ENCODE data around the gene BANK1. TPM values are rescaled to one million over a fixed set of nuclear protein-coding genes. Genes with fewer than 3 reads are reported as not detected.

Gene BANK1
- total RNA-seq, 1 experiment from 2014 or later = 1.1 TPM

- Histone ChIP-seq H3K18ac (ENCODE audit: insufficient read length, low read depth, low read length) (no peak overlapping the region), H2BK20ac (ENCODE audit: low read depth, low read length, poor library complexity, severe bottlenecking) (no peak overlapping the region), H3K27ac (ENCODE audit: insufficient read length, low read depth, low read length) (no peak overlapping the region), H3K56ac (ENCODE audit: insufficient read length, low read depth, low read length) (no peak overlapping the region), H3K23me2 (ENCODE audit: insufficient read length, low read depth, low read length, poor library complexity, severe bottlenecking) (no peaks in the 10 kb centered on the region), H3K27me3 (ENCODE audit: insufficient read depth, low read length) (no peaks in the 10 kb centered on the region; the same call in 1 of the 2 replicates), H2BK12ac (ENCODE audit: insufficient read length, low read depth, low read length) (no peak overlapping the region), H3T11ph (ENCODE audit: low read length) (no peak overlapping the region), H3K4ac (ENCODE audit: low read depth, low read length) (no peak overlapping the region), H2BK5ac (ENCODE audit: insufficient read length, low read length) (no peak overlapping the region), H3K9ac (ENCODE audit: extremely low read depth, insufficient read length, low read length) (no peak overlapping the region), H4K5ac (ENCODE audit: insufficient read length, low read depth, low read length) (no peak overlapping the region), H3K14ac (ENCODE audit: insufficient read depth, low read length) (no peak overlapping the region), H2AFZ (ENCODE audit: low read length) (no peak overlapping the region), H4K91ac (ENCODE audit: insufficient read length, low read depth, low read length) (no peak overlapping the region), H3K4me2 (ENCODE audit: insufficient read depth, insufficient read length, low read length) (no peak overlapping the region), H3K9me3 (ENCODE audit: control insufficient read depth, low read depth, low read length) (no peaks in the 10 kb centered on the region), H2AK5ac (ENCODE audit: insufficient read length, low read length) (no peak overlapping the region), H3K4me1 (ENCODE audit: insufficient read depth, low read length) (no peaks in the 10 kb centered on the region), H4K20me1 (ENCODE audit: control insufficient read depth, insufficient read depth, insufficient read length) (no peaks in the 10 kb centered on the region), H3K23ac (ENCODE audit: insufficient read length, low read depth, low read length) (no peak overlapping the region), H2BK15ac (ENCODE audit: low read depth, low read length) (no peak overlapping the region), H3K79me1 (ENCODE audit: insufficient read depth, low read depth, low read length, poor library complexity, severe bottlenecking) (no peaks in the 10 kb centered on the region), H3K79me2 (ENCODE audit: insufficient read depth, low read length) (no peaks in the 10 kb centered on the region), H2BK120ac (ENCODE audit: low read depth, low read length, poor library complexity, severe bottlenecking) (no peak overlapping the region), H4K8ac (replicated peaks; ENCODE audit: insufficient read length, low read depth, low read length) (no peak overlapping the region)
- Mint-ChIP-seq H3K27me3 (ENCODE audit: low read depth) (no peaks in the 10 kb centered on the region), H3K4me1 (no peaks in the 10 kb centered on the region), H3K9me3 (peaks cover 2 to 4% of the 10 kb centered on the region in 2 experiments; a peak in 1 of 5 replicates), H3K36me3 (ENCODE audit: insufficient read depth in 1 of 3, low read depth in 3 of 3) (no peaks in the 10 kb centered on the region; a peak in 1 of 7 replicates), H3K4me3 (no peak overlapping the region), H3K27ac (no peak overlapping the region)
- no peak for DNase-seq
- TF ChIP-seq CTCF (conservative IDR thresholded peaks at IDR 0.05) = no peak
- no CpG with 5 or more reads among the region's 2 CpGs for WGBS (ENCODE audit: extremely low coverage, insufficient read length, low lambda C conversion rate)
Measured at GRCh38 chr4:101756181-101756580, 34.3 kb upstream of the BANK1 start.

Data from H9 (cell line).